Natural killer cell (primary cell): ENCODE results near the gene PLCXD1. TPM values are rescaled to one million over a fixed set of nuclear protein-coding genes. Genes with fewer than 3 reads are reported as not detected.
"Not testable (repeated sequence)": the region's sequence is repeated elsewhere in the genome, so short reads cannot be mapped to it uniquely, and the experiment has no call there.

Experiments used
- ATAC-seq, 3 donors: fragments of 150-1000 bp in 2 of 3; fragments of 200-7000 bp in 1 of 3; cut with Tn5 transposase; 1 replicate in 1 of 3; 2 replicates in 2 of 3; pipeline ENCODE4 v1.10.0; 2021; ENCODE audit warnings: mild to moderate bottlenecking in 2 of 3, moderate library complexity in 2 of 3
- DNase-seq, 2 donors: peaks; one replicate each; pipeline versions ENCODE4 v3.0.0 to v3.0.0-alpha.2; 2013 to 2021; ENCODE audit warnings: mixed read lengths in 1 of 2
- H3K27ac ChIP-seq: one replicate; pipeline ENCODE4 v1.5.1; 2013; ENCODE audit warnings: mild to moderate bottlenecking, low read length
- H3K27me3 ChIP-seq: one replicate; pipeline ENCODE4 v1.6.1; 2013; ENCODE audit warnings: low read length; ENCODE audit not compliant: control insufficient read depth, insufficient read depth
- H3K36me3 ChIP-seq: one replicate; pipeline ENCODE4 v1.6.1; 2013; ENCODE audit warnings: low read length; ENCODE audit not compliant: control insufficient read depth, insufficient read depth
- H3K4me1 ChIP-seq: one replicate; pipeline ENCODE4 v1.6.1; 2013; ENCODE audit warnings: low read length; ENCODE audit not compliant: control insufficient read depth, insufficient read depth
- H3K4me3 ChIP-seq: one replicate; pipeline ENCODE4 v1.5.1; 2013; ENCODE audit warnings: low read length
- H3K9me3 ChIP-seq: one replicate; pipeline ENCODE4 v1.6.1; 2013; ENCODE audit warnings: low read length; ENCODE audit not compliant: control insufficient read depth, insufficient read depth
- H3K27ac Mint-ChIP-seq, 2 donors: one replicate each; pipeline ENCODE4 v1.8.0; 2022; ENCODE audit warnings: mild to moderate bottlenecking in 2 of 2, mixed read lengths in 2 of 2, moderate library complexity in 1 of 2
- H3K27me3 Mint-ChIP-seq, 2 donors: one replicate each; pipeline ENCODE4 v1.8.0; 2022; ENCODE audit warnings: low read depth in 2 of 2, mixed read lengths in 2 of 2
- H3K36me3 Mint-ChIP-seq: one replicate; pipeline ENCODE4 v1.8.0; 2022; ENCODE audit warnings: mixed read lengths
- H3K4me1 Mint-ChIP-seq, 2 donors: one replicate each; pipeline ENCODE4 v1.8.0; 2022; ENCODE audit warnings: mixed read lengths in 2 of 2
- H3K4me3 Mint-ChIP-seq: one replicate; pipeline ENCODE4 v1.8.0; 2022; ENCODE audit warnings: mild to moderate bottlenecking, moderate library complexity, mixed read lengths
- H3K9me3 Mint-ChIP-seq, 2 donors: one replicate each; pipeline ENCODE4 v1.8.0; 2022; ENCODE audit warnings: mixed read lengths in 2 of 2
- CTCF ChIP-seq: fragments of 200-600 bp; IDR thresholded peaks from one replicate; pipeline ENCODE4 v1.8.0; 2022; ENCODE audit warnings: antibody characterized with exemption
- WGBS: methylation state at CpG from one replicate; pipeline ENCODE4 v1.1.7; 2013; ENCODE audit warnings: missing lambda C conversion rate; ENCODE audit not compliant: insufficient coverage; 5-methylcytosine and 5-hydroxymethylcytosine counted together
- intact Hi-C: fragments of 100-400 bp; cut with micrococcal nuclease; formaldehyde crosslinking; loops from one replicate; pipeline ENCODE4 v1.14.2; 2022
- total RNA-seq, 4 donors: library from RNA; stranded (reverse); fragments of 120-200 nt in 1 of 4; gene quantifications; one replicate each; pipeline versions ENCODE4 v1.2.3 to v1.2.4, GENCODE V29; 2013 to 2022

Gene PLCXD1
- total RNA-seq, 3 donors from 2014 or later (not counting 1 experiment from before 2014, with no cell fraction given) = 16.3 to 20.9 (median 16.6) TPM

- ATAC-seq = no peak
- DNase-seq = no peak
- no peak overlapping the region for H3K27ac ChIP-seq
- Mint-ChIP-seq H3K4me3 (no peak overlapping the region), H3K27ac (no peak overlapping the region), H3K4me1 (no peaks in the 10 kb centered on the region), H3K27me3 (no peaks in the 10 kb centered on the region), H3K36me3 (no peaks in the 10 kb centered on the region), H3K9me3 (no peaks in the 10 kb centered on the region)
- intact Hi-C loops = no loop called here
- no peaks in the 10 kb centered on the region for H3K27me3 ChIP-seq
- no peak overlapping the region for H3K4me3 ChIP-seq
- WGBS = 77% methylated on average over 32 of the region's 32 CpGs
- H3K9me3 ChIP-seq = no peaks in the 10 kb centered on the region
- TF ChIP-seq CTCF = no peak
- no peaks in the 10 kb centered on the region for H3K36me3 ChIP-seq
- H3K4me1 ChIP-seq = no peaks in the 10 kb centered on the region
Observed at GRCh38 chrX:261167-261918, 19.8 kb upstream of the PLCXD1 start.

GRCh38 chrX:261919-262352, 19.2 kb upstream of the PLCXD1 start:
- no peak overlapping the region for H3K4me3 ChIP-seq
- TF ChIP-seq CTCF = no peak
- no peaks in the 10 kb centered on the region for H3K4me1 ChIP-seq
- Mint-ChIP-seq H3K36me3 (no peaks in the 10 kb centered on the region), H3K4me1 (no peaks in the 10 kb centered on the region), H3K9me3 (no peaks in the 10 kb centered on the region), H3K27me3 (no peaks in the 10 kb centered on the region), H3K27ac (no peak overlapping the region), H3K4me3 (no peak overlapping the region)
- H3K9me3 ChIP-seq = no peaks in the 10 kb centered on the region
- H3K36me3 ChIP-seq = no peaks in the 10 kb centered on the region
- ATAC-seq (no peak), DNase-seq (no peak)
- 77% methylated on average over 12 of the region's 12 CpGs for WGBS
- intact Hi-C loops = no loop called here
- no peak overlapping the region for H3K27ac ChIP-seq
- no peaks in the 10 kb centered on the region for H3K27me3 ChIP-seq

GRCh38 chrX:262381-262909, 18.7 kb upstream of the PLCXD1 start:
- no peak for DNase-seq
- no peak for TF ChIP-seq CTCF
- WGBS = 76% methylated on average over 12 of the region's 13 CpGs

GRCh38 chrX:264006-264405, 17.2 kb upstream of the PLCXD1 start:
- H3K4me3 Mint-ChIP-seq, intact Hi-C loops, DNase-seq, H3K27me3 Mint-ChIP-seq, H3K36me3 ChIP-seq, H3K4me1 Mint-ChIP-seq, H3K27ac ChIP-seq, H3K27ac Mint-ChIP-seq, ATAC-seq, H3K9me3 Mint-ChIP-seq, H3K4me3 ChIP-seq, H3K4me1 ChIP-seq, H3K27me3 ChIP-seq, H3K36me3 Mint-ChIP-seq, H3K9me3 ChIP-seq: not testable (repeated sequence)
- WGBS = 95% methylated on average over 16 of the region's 16 CpGs

More at GRCh38 chrX:262381-262909, 18.7 kb upstream of the PLCXD1 start:
- H3K4me1 Mint-ChIP-seq = no peaks in the 10 kb centered on the region
- no peaks in the 10 kb centered on the region for H3K36me3 Mint-ChIP-seq
- Histone ChIP-seq H3K27me3 (no peaks in the 10 kb centered on the region), H3K36me3 (no peaks in the 10 kb centered on the region), H3K27ac (no peak overlapping the region), H3K9me3 (no peaks in the 10 kb centered on the region), H3K4me3 (no peak overlapping the region), H3K4me1 (no peaks in the 10 kb centered on the region)
- H3K4me3 Mint-ChIP-seq = no peak overlapping the region
- ATAC-seq = no peak
- no peak overlapping the region for H3K27ac Mint-ChIP-seq
- no peaks in the 10 kb centered on the region for H3K27me3 Mint-ChIP-seq
- H3K9me3 Mint-ChIP-seq = no peaks in the 10 kb centered on the region
- intact Hi-C loops = no loop called here
